Lower lobe of right lung (tissue), 2 donors: ENCODE data around the gene OSBPL3. TPM values are rescaled to one million over a fixed set of nuclear protein-coding genes. Genes with fewer than 3 reads are reported as not detected.
A peak's percentile ranks its signal among the peaks of the same experiment; 100 is the strongest.

ENCODE experiments used
- ATAC-seq, 2 donors: fragments of 200-7000 bp; cut with Tn5 transposase; one replicate each; pipeline ENCODE4 v1.9.1; 2020 to 2022; ENCODE audit warnings: mild to moderate bottlenecking in 2 of 2, moderate library complexity in 2 of 2
- DNase-seq: peaks from one replicate; pipeline ENCODE4 v3.0.0-alpha.2; 2020
- H3K27ac ChIP-seq: fragments of 200-600 bp; one replicate; pipeline ENCODE4 v1.8.0; 2022
- H3K27me3 ChIP-seq: fragments of 200-600 bp; one replicate; pipeline ENCODE4 v1.8.0; 2022; ENCODE audit warnings: low read depth
- H3K36me3 ChIP-seq: fragments of 200-600 bp; one replicate; pipeline ENCODE4 v1.8.0; 2022; ENCODE audit warnings: mild to moderate bottlenecking
- H3K4me1 ChIP-seq: fragments of 200-600 bp; one replicate; pipeline ENCODE4 v1.8.0; 2022
- H3K4me3 ChIP-seq: fragments of 200-600 bp; one replicate; pipeline ENCODE4 v1.8.0; 2022; ENCODE audit warnings: mild to moderate bottlenecking
- H3K9me3 ChIP-seq: fragments of 200-600 bp; one replicate; pipeline ENCODE4 v1.8.0; 2022
- intact Hi-C: fragments of 100-400 bp; cut with DNase I; formaldehyde crosslinking; loops from one replicate; pipeline ENCODE4 v1.11.0; 2022
- total RNA-seq: library from RNA; stranded (reverse); fragmentation: NEBNext Ultra II Directional; extraction: Animal tissue kit (Norgen Biotek cat#: 25700); gene quantifications from one replicate; pipeline ENCODE4 v1.2.1, GENCODE V29; 2021
- TF ChIP-seq, protein P1 (sequence below): fragments of 200-600 bp; IDR thresholded peaks from one replicate; pipeline ENCODE4 v1.8.0; 2022; ENCODE audit warnings: antibody characterized with exemption, mild to moderate bottlenecking
- donor health status: DM: no; HTN: yes; CAD: no; lungs with severe emphysema.

The OSBPL3 gene
- total RNA-seq, 1 donor from 2014 or later, result 24.9 TPM

DNA sequence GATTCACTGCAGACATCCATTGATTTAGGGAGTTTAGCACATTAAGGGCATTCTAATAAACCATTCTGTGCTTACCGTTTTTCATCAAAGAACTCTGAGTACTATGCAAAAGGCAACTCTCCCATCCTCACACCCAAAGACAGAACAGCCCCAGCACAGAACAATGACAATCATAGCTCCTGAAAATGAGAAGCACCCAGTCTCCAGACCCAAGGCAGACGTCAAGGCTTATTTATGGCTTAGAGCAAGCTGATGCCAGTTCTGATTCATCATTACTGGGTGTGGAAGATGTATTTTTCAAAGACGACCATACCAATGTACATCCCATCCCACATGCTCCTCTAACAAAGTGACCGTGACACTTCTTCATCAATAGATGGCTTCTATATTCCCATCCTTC lies 67.6 kb downstream of the OSBPL3 start:
- DNase-seq (no peak), ATAC-seq (no peak)
- peaks cover 22% of the 10 kb centered on the region for H3K4me1 ChIP-seq
- H3K36me3 ChIP-seq, result no peaks in the 10 kb centered on the region
- H3K9me3 ChIP-seq, result no peaks in the 10 kb centered on the region
- TF ChIP-seq, protein P1, sequence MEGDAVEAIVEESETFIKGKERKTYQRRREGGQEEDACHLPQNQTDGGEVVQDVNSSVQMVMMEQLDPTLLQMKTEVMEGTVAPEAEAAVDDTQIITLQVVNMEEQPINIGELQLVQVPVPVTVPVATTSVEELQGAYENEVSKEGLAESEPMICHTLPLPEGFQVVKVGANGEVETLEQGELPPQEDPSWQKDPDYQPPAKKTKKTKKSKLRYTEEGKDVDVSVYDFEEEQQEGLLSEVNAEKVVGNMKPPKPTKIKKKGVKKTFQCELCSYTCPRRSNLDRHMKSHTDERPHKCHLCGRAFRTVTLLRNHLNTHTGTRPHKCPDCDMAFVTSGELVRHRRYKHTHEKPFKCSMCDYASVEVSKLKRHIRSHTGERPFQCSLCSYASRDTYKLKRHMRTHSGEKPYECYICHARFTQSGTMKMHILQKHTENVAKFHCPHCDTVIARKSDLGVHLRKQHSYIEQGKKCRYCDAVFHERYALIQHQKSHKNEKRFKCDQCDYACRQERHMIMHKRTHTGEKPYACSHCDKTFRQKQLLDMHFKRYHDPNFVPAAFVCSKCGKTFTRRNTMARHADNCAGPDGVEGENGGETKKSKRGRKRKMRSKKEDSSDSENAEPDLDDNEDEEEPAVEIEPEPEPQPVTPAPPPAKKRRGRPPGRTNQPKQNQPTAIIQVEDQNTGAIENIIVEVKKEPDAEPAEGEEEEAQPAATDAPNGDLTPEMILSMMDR, result no peak
- intact Hi-C loops, result no loop called here
- H3K27ac ChIP-seq, result no peak overlapping the region
- no peaks in the 10 kb centered on the region for H3K27me3 ChIP-seq
- H3K4me3 ChIP-seq, result no peak overlapping the region

DNA sequence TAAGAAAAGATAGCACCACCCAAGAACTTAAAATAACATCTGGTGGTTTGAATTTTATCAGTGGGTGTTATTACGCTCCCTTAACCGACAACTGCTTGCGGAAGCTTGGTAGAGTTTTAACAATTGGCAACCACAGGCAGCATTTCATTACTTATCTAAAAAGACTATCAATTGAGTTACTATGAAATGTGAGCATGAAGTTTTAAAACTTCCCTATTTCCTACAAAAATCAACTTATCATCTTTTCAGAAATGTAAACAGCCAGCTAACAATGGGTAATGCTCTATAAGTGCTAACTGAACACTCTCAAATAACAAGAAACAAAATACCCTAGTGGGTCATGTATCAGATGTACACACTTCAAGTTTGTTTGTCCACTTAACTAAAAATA lies 68.8 kb downstream of the OSBPL3 start:
- intact Hi-C loops, result no loop called here
- TF ChIP-seq, protein P1, result no peak
- ATAC-seq, result peak; percentile 37 to 43
- DNase-seq, result no peak
- Histone ChIP-seq H3K27me3 (no peaks in the 10 kb centered on the region), H3K9me3 (no peaks in the 10 kb centered on the region), H3K27ac (no peak overlapping the region), H3K36me3 (no peaks in the 10 kb centered on the region), H3K4me1 (peaks cover 22% of the 10 kb centered on the region), H3K4me3 (no peak overlapping the region)

DNA sequence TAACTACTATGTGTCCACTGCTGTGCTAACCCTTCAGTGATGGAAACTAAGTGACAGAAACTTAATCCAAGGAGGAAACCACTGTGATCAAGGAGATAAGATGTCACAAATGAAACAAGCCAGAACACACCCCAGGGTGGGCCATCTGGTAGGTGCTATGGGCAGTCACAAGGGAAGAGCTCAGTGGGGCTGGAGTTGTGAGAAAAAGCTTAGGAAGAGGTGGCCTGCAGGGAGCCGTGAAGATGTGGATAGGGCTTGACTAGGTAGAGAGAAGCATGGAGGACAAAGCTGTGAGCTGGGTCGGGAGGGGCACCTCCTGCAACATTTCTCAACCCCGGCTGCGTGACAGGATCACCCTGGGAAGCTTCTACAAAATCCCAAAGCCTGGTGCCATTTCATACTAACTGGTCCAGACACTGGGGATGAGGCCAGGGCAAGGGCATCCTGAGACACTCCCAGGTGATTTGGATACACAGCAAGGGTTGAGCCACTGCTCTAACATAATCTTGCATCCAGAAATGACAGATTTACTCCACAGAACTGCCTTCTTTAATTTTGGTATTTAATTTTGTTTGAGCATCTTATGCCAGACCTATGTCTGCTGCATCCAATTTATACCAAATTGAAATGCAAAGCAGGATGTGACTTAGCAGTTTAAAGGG lies 69.3 kb downstream of the OSBPL3 start:
- no peak overlapping the region for H3K27ac ChIP-seq
- H3K4me3 ChIP-seq, result no peak overlapping the region
- peaks cover 22% of the 10 kb centered on the region for H3K4me1 ChIP-seq
- no peaks in the 10 kb centered on the region for H3K36me3 ChIP-seq
- no peaks in the 10 kb centered on the region for H3K27me3 ChIP-seq
- ATAC-seq, result no peak
- TF ChIP-seq, protein P1, result no peak
- no peak for DNase-seq
- intact Hi-C loops, result no loop called here
- H3K9me3 ChIP-seq, result no peaks in the 10 kb centered on the region

DNA sequence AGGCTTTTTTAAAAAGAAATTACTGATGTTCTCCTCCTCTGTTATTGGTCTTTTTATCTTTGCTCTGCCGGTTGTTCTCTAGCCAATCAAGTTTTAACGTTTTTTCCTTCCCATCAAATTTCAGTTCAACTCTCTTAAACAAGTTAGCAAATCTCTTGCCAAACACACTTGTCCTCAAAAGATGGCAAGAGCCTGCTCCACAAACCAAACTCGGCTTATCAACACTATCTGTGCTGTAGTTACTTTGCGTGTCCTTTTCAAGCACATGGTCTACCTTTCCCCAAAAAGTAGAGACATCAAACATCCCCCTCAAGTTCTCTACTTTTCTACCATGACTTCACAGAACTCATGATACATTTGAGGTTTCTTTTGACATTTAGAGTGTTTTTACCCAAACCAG lies 71.3 kb downstream of the OSBPL3 start:
- intact Hi-C loops, result no loop called here
- Histone ChIP-seq H3K27ac (no peak overlapping the region), H3K4me3 (no peak overlapping the region), H3K9me3 (no peaks in the 10 kb centered on the region), H3K4me1 (peaks cover 22% of the 10 kb centered on the region), H3K36me3 (no peaks in the 10 kb centered on the region), H3K27me3 (no peaks in the 10 kb centered on the region)
- DNase-seq (no peak), ATAC-seq (no peak)
- TF ChIP-seq, protein P1, result no peak

DNA sequence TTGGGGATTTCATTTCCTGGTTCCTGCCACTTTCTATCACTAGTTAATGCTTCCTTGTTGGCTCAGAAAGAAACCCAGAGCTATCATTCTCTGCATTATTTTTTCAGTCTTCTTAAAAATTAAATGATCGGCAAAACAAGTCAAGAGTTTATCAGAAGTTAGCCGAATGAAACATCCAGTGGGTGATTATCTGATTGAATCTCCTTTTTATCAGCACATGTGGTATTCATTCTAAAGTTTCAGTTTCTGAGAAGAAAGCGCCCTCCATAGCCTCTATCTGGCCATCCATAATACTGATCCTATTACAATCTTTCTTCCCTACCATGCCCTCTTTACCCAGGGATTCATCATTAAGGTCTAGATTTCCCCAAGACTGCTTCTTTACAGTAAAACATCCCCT lies 71.8 kb downstream of the OSBPL3 start:
- Histone ChIP-seq H3K27ac (no peak overlapping the region), H3K9me3 (no peaks in the 10 kb centered on the region), H3K4me3 (no peak overlapping the region), H3K4me1 (peaks cover 22% of the 10 kb centered on the region), H3K36me3 (no peaks in the 10 kb centered on the region), H3K27me3 (no peaks in the 10 kb centered on the region)
- TF ChIP-seq, protein P1, result no peak
- DNase-seq, result no peak
- intact Hi-C loops, result no loop called here
- ATAC-seq, result no peak
